Measurements from ENCODE around the gene WIPF1.

GRCh38 chr2:174510583-174511189 is 86.9 kb downstream of the WIPF1 start:
- no peak for TF ChIP-seq CTCF (IDR thresholded peaks at IDR 0.05; ENCODE audit: low read depth, low read length, poor library complexity, severe bottlenecking)
- TF ChIP-seq EZH2phosphoT487 (IDR thresholded peaks at IDR 0.05; ENCODE audit: borderline replicate concordance, low read length): no peak
